GM12878 (cell line): ENCODE measurements around the gene AZGP1.

ENCODE experiments used
- CTCF ChIP-seq, 3 experiments: IDR thresholded peaks in 2 of 3; conservative IDR thresholded peaks in 1 of 3; 2 replicates each; pipeline ENCODE4 v1.5.1; 2011; ENCODE audit warnings: low read depth in 3 of 3, low read length in 3 of 3, mild to moderate bottlenecking in 3 of 3, control low read depth in 2 of 3, moderate library complexity in 2 of 3, inconsistent platforms in 1 of 3, mixed read lengths in 1 of 3; ENCODE audit not compliant: control insufficient read depth in 2 of 3, insufficient read depth in 1 of 3; ENCODE audit errors: extremely low read depth in 1 of 3
- MAX ChIP-seq: IDR thresholded peaks from 2 replicates; pipeline ENCODE4 v1.6.1; 2012; ENCODE audit warnings: low read depth, low read length, improper control_type of control experiment
- MYC ChIP-seq: IDR thresholded peaks from 2 replicates; pipeline ENCODE4 v1.6.1; 2011; ENCODE audit warnings: mild to moderate bottlenecking, low read length, moderate library complexity, inconsistent platforms; ENCODE audit not compliant: insufficient read depth, insufficient replicate concordance, insufficient read length, severe bottlenecking
- RAD21 ChIP-seq: IDR thresholded peaks from 2 replicates; pipeline ENCODE4 v1.6.1; 2011; ENCODE audit warnings: mild to moderate bottlenecking, low read depth, low read length, moderate library complexity; ENCODE audit not compliant: insufficient read depth
- SIN3A ChIP-seq: IDR thresholded peaks from 2 replicates; pipeline ENCODE4 v1.6.1; 2012; ENCODE audit warnings: low read depth, low read length, improper control_type of control experiment
- SMC3 ChIP-seq: IDR thresholded peaks from 2 replicates; pipeline ENCODE4 v1.6.1; 2011; ENCODE audit warnings: low read length, improper control_type of control experiment, borderline replicate concordance

- TF ChIP-seq MYC (no peak), CTCF (IDR thresholded peaks at IDR 0.05 in 2 of 3, conservative IDR thresholded peaks at IDR 0.05 in 1 of 3; ENCODE audit: control insufficient read depth in 2 of 3, extremely low read depth in 1 of 3, insufficient read depth in 1 of 3, low read depth in 3 of 3, low read length in 3 of 3) (no peak), MAX (no peak), SMC3 (no peak), SIN3A (no peak), RAD21 (no peak)
Observed at GRCh38 chr7:100008525-100008924, 32.7 kb upstream of the AZGP1 start.
